HepG2 (cell line): ENCODE results near the gene DCTN2. TPM values are rescaled to one million over a fixed set of nuclear protein-coding genes. Genes with fewer than 3 reads are reported as not detected.

Experiments used
- ATF7 ChIP-seq, 2 experiments: fragments of 450-650 bp in 1 of 2; sonication (generic) in 1 of 2; formaldehyde crosslinking in 1 of 2; IDR thresholded peaks; 2 replicates each; pipeline versions ENCODE4 v1.4.0 to v1.6.1; 2016 to 2020; ENCODE audit warnings: antibody characterized with exemption in 1 of 2, mild to moderate bottlenecking in 1 of 2, missing genetic modification reagents in 1 of 2
- CCAR2 ChIP-seq: fragments of 200-400 bp; formaldehyde crosslinking; optimal IDR thresholded peaks from 2 replicates; pipeline ENCODE3; 2018; ENCODE audit warnings: low read depth, mild to moderate bottlenecking, low read length, moderate library complexity
- HNRNPK ChIP-seq: fragments of 200-400 bp; formaldehyde crosslinking; IDR thresholded peaks from 2 replicates; pipeline ENCODE4 v1.6.1; 2018; ENCODE audit warnings: low read length, low read depth, moderate library complexity, mild to moderate bottlenecking; ENCODE audit not compliant: poor library complexity, severe bottlenecking
- IRF2 ChIP-seq: IDR thresholded peaks from 2 replicates; pipeline ENCODE4 v1.6.1; 2018; ENCODE audit warnings: missing genetic modification reagents, missing compliant biosample characterization
- KLF16 ChIP-seq, 2 experiments: sonication (generic) in 1 of 2; formaldehyde crosslinking in 1 of 2; IDR thresholded peaks; 2 replicates each; pipeline versions ENCODE4 v1.6.1 to v1.8.0; 2016 to 2023; ENCODE audit warnings: missing genetic modification reagents in 2 of 2, missing compliant biosample characterization in 1 of 2
- NFATC3 ChIP-seq: sonication (generic); formaldehyde crosslinking; IDR thresholded peaks from 2 replicates; pipeline ENCODE4 v1.5.1; 2020; ENCODE audit warnings: mild to moderate bottlenecking, missing genetic modification reagents
- NFYB ChIP-seq: sonication (generic); formaldehyde crosslinking; IDR thresholded peaks from 2 replicates; pipeline ENCODE4 v1.4.0; 2020; ENCODE audit warnings: missing genetic modification reagents
- NR2F6 ChIP-seq, 2 experiments: IDR thresholded peaks; 2 replicates each; pipeline ENCODE4 v1.6.1; 2016; ENCODE audit warnings: antibody characterized with exemption in 1 of 2, mild to moderate bottlenecking in 1 of 2
- POLR2AphosphoS2 ChIP-seq: IDR thresholded peaks from 2 replicates; pipeline ENCODE4 v1.6.1; 2011; ENCODE audit warnings: low read depth, low read length, improper control_type of control experiment
- RARG ChIP-seq: sonication (generic); formaldehyde crosslinking; IDR thresholded peaks from 2 replicates; pipeline ENCODE4 v1.4.0; 2020; ENCODE audit warnings: low read depth, mild to moderate bottlenecking, missing genetic modification reagents
- SIN3A ChIP-seq: IDR thresholded peaks from 2 replicates; pipeline ENCODE4 v1.6.1; 2011; ENCODE audit warnings: low read depth, mild to moderate bottlenecking, control low read depth, low read length, borderline replicate concordance
- SMARCE1 ChIP-seq: fragments of 450-650 bp; IDR thresholded peaks from 2 replicates; pipeline ENCODE4 v1.6.1; 2017; ENCODE audit warnings: borderline replicate concordance
- SP5 ChIP-seq: IDR thresholded peaks from 2 replicates; pipeline ENCODE4 v1.6.1; 2016; ENCODE audit warnings: low read depth, borderline replicate concordance
- STAG1 ChIP-seq: sonication (generic); formaldehyde crosslinking; IDR thresholded peaks from 2 replicates; pipeline ENCODE4 v1.4.0; 2020; ENCODE audit warnings: missing genetic modification reagents
- TBX3 ChIP-seq: fragments of 450-650 bp; IDR thresholded peaks from 2 replicates; pipeline ENCODE4 v1.6.1; 2017; ENCODE audit warnings: antibody characterized with exemption, mild to moderate bottlenecking, inconsistent platforms, borderline replicate concordance
- TSC22D2 ChIP-seq: sonication (generic); formaldehyde crosslinking; IDR thresholded peaks from 2 replicates; pipeline ENCODE4 v1.5.1; 2020; ENCODE audit warnings: missing genetic modification reagents, mild to moderate bottlenecking, borderline replicate concordance
- WIZ ChIP-seq: sonication (generic); formaldehyde crosslinking; IDR thresholded peaks from 2 replicates; pipeline ENCODE4 v1.5.1; 2020; ENCODE audit warnings: mild to moderate bottlenecking, missing genetic modification reagents
- ZNF101 ChIP-seq: sonication (generic); formaldehyde crosslinking; IDR thresholded peaks from 2 replicates; pipeline ENCODE4 v1.4.0; 2020; ENCODE audit warnings: mild to moderate bottlenecking, low read depth, missing genetic modification reagents, borderline replicate concordance
- ZNF274 ChIP-seq: sonication (generic); formaldehyde crosslinking; IDR thresholded peaks from 2 replicates; pipeline ENCODE4 v1.5.1; 2020; ENCODE audit warnings: mild to moderate bottlenecking, missing genetic modification reagents
- ZNF343 ChIP-seq: sonication (generic); formaldehyde crosslinking; IDR thresholded peaks from 2 replicates; pipeline ENCODE4 v1.4.0; 2020; ENCODE audit warnings: mild to moderate bottlenecking, missing genetic modification reagents
- ZNF543 ChIP-seq: sonication (generic); formaldehyde crosslinking; IDR thresholded peaks from 2 replicates; pipeline ENCODE4 v1.4.0; 2020; ENCODE audit warnings: mild to moderate bottlenecking, missing genetic modification reagents
- ZNF546 ChIP-seq: sonication (generic); formaldehyde crosslinking; conservative IDR thresholded peaks from 2 replicates; pipeline ENCODE4 v1.8.1; 2023; ENCODE audit warnings: mild to moderate bottlenecking, missing genetic modification reagents
- ZNF557 ChIP-seq: sonication (generic); formaldehyde crosslinking; IDR thresholded peaks from 2 replicates; pipeline ENCODE4 v1.4.0; 2020; ENCODE audit warnings: missing genetic modification reagents
- ZNF605 ChIP-seq: sonication (generic); formaldehyde crosslinking; IDR thresholded peaks from 2 replicates; pipeline ENCODE4 v1.8.0; 2022; ENCODE audit warnings: mild to moderate bottlenecking, missing genetic modification reagents
- polyA plus RNA-seq, 8 experiments: library from polyadenylated mRNA; depleted of rRNA in 3 of 8; stranded (reverse) in 7 of 8; unstranded in 1 of 8; fragments of >200 nt; fragmentation: Illumina TruSeq in 4 of 8; extraction: Trizol in 4 of 8; gene quantifications; 2 replicates each; pipeline versions ENCODE4 v1.2.1 to v1.2.3, GENCODE V29; 2011 to 2016; ENCODE audit warnings: low read depth in 4 of 8, missing spikeins in 1 of 8, mixed read lengths in 1 of 8; ENCODE audit not compliant: insufficient read depth in 1 of 8
- total RNA-seq, 5 experiments: library from RNA; depleted of rRNA; stranded (reverse); fragments of >200 nt; fragmentation: Illumina TruSeq; extraction: Trizol; gene quantifications; 2 replicates each; pipeline ENCODE4 v1.2.3, GENCODE V29; 2016; ENCODE audit warnings: low read depth in 1 of 5
- TF ChIP-seq, protein P1 (sequence below): sonication (generic); formaldehyde crosslinking; IDR thresholded peaks from 2 replicates; pipeline ENCODE4 v1.5.0; 2020; ENCODE audit warnings: mild to moderate bottlenecking, missing genetic modification reagents, moderate library complexity
- TF ChIP-seq, protein P2 (sequence below): sonication (generic); formaldehyde crosslinking; IDR thresholded peaks from 2 replicates; pipeline ENCODE4 v1.5.0; 2020; ENCODE audit warnings: mild to moderate bottlenecking, missing genetic modification reagents

The DCTN2 gene
- total and polyA plus RNA-seq, 2 of the 13 experiments (the other 11 are each of a cell fraction or from before 2014, with no cell fraction given), result 72.0 to 77.4 TPM

DNA sequence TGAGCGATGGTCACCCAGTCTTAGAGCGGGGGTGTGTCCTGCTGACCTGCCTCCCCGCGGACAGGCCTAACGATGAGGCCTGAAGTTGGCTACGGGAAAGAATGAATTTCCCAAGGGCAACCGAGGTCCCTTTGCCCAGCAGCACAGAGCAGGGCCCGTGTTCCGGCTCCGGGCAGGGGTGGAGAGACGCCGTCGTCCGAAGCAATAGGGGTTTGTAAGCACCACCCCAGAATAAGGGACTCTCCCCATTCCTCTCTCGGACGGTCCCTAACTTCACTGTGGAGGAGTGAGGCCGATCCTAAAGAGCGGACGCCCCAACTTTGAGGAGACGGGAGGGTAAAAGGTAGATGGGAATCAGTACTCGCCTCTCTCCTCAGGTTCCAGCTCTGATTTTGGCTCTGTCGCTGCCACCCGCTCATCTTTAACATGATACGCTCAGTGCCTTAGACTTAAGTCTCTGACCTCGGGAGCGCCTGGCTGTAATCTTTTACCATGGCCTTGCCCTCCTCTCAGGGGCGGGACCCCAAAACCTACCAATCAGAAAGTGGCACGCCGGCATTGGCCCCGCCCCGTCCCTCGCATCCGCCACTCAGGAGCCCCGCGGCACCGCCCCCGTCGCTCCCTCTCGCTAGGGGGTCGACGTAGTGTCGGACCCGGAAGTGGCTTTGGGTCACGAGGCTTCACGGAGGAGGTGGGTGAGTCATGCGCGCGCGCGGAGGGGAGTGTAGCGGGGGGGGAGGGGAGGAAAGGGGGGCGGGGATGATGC lies 26.8 kb downstream of the DCTN2 start, which contains the start of gene DDIT3 (continued):
- peak; percentile 80; the same call in 1 of the 2 replicates for TF ChIP-seq ZNF274 (CRISPR knock-in tag)
- TF ChIP-seq POLR2AphosphoS2, result peak; percentile 95
- TF ChIP-seq CCAR2, result no peak
- TF ChIP-seq, protein P1, sequence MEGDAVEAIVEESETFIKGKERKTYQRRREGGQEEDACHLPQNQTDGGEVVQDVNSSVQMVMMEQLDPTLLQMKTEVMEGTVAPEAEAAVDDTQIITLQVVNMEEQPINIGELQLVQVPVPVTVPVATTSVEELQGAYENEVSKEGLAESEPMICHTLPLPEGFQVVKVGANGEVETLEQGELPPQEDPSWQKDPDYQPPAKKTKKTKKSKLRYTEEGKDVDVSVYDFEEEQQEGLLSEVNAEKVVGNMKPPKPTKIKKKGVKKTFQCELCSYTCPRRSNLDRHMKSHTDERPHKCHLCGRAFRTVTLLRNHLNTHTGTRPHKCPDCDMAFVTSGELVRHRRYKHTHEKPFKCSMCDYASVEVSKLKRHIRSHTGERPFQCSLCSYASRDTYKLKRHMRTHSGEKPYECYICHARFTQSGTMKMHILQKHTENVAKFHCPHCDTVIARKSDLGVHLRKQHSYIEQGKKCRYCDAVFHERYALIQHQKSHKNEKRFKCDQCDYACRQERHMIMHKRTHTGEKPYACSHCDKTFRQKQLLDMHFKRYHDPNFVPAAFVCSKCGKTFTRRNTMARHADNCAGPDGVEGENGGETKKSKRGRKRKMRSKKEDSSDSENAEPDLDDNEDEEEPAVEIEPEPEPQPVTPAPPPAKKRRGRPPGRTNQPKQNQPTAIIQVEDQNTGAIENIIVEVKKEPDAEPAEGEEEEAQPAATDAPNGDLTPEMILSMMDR (CRISPR knock-in tag), result peak; percentile 30; the same call in 1 of the 2 replicates
- TF ChIP-seq KLF16 (CRISPR knock-in tag; IDR thresholded peaks at IDR 0.05), result peak in 1 of 2 experiments; percentile 87; a peak in 2 of 4 replicates
- TF ChIP-seq RARG (CRISPR knock-in tag), result 0 out of 2 replicates have a peak, but pooled peaks have one; percentile 70
- peak; percentile 21; the same call in 1 of the 2 replicates for TF ChIP-seq ZNF543
- TF ChIP-seq ZNF343 (CRISPR knock-in tag), result 0 out of 2 replicates have a peak, but pooled peaks have one; percentile 55
- TF ChIP-seq SP5 (CRISPR knock-in tag), result no peak; the same call in 1 of the 2 replicates
- TF ChIP-seq NFATC3 (CRISPR knock-in tag), result 0 out of 2 replicates have a peak, but pooled peaks have one; percentile 33
- peak; percentile 60 for TF ChIP-seq WIZ (CRISPR knock-in tag)
- TF ChIP-seq ATF7 (IDR thresholded peaks at IDR 0.05), result peak; percentile 16; the same call in 1 of the 2 replicates
- peak; percentile 42; the same call in 1 of the 2 replicates for TF ChIP-seq ATF7 (CRISPR knock-in tag; IDR thresholded peaks at IDR 0.05)
- TF ChIP-seq, protein P2, sequence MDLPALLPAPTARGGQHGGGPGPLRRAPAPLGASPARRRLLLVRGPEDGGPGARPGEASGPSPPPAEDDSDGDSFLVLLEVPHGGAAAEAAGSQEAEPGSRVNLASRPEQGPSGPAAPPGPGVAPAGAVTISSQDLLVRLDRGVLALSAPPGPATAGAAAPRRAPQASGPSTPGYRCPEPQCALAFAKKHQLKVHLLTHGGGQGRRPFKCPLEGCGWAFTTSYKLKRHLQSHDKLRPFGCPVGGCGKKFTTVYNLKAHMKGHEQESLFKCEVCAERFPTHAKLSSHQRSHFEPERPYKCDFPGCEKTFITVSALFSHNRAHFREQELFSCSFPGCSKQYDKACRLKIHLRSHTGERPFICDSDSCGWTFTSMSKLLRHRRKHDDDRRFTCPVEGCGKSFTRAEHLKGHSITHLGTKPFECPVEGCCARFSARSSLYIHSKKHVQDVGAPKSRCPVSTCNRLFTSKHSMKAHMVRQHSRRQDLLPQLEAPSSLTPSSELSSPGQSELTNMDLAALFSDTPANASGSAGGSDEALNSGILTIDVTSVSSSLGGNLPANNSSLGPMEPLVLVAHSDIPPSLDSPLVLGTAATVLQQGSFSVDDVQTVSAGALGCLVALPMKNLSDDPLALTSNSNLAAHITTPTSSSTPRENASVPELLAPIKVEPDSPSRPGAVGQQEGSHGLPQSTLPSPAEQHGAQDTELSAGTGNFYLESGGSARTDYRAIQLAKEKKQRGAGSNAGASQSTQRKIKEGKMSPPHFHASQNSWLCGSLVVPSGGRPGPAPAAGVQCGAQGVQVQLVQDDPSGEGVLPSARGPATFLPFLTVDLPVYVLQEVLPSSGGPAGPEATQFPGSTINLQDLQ (CRISPR knock-in tag), result peak; percentile 42; the same call in 1 of the 2 replicates
- TF ChIP-seq TSC22D2 (CRISPR knock-in tag), result peak; percentile 59; the same call in 1 of the 2 replicates
- 0 out of 2 replicates have a peak, but pooled peaks have one; percentile 76 for TF ChIP-seq ZNF557
- TF ChIP-seq IRF2 (CRISPR knock-in tag), result peak; percentile 44; the same call in 1 of the 2 replicates
- TF ChIP-seq STAG1 (CRISPR knock-in tag), result no peak; the same call in 1 of the 2 replicates
- peak; percentile 56; the same call in 1 of the 2 replicates for TF ChIP-seq ZNF605
- TF ChIP-seq NFYB (CRISPR knock-in tag), result peak; percentile 89
- peak; percentile 19; the same call in 1 of the 2 replicates for TF ChIP-seq TBX3
- peak; percentile 81 for TF ChIP-seq NR2F6 (IDR thresholded peaks at IDR 0.05)
- TF ChIP-seq NR2F6 (CRISPR knock-in tag; IDR thresholded peaks at IDR 0.05), result peak; percentile 53; the same call in 1 of the 2 replicates
- TF ChIP-seq HNRNPK, result peak; percentile 89
- no peak for TF ChIP-seq ZNF546
- TF ChIP-seq SMARCE1, result no peak
- 0 out of 2 replicates have a peak, but pooled peaks have one; percentile 46 for TF ChIP-seq ZNF101 (CRISPR knock-in tag)
- TF ChIP-seq SIN3A, result peak; percentile 71; the same call in 1 of the 2 replicates
